KOPT-K1 (cell line): ENCODE measurements around the gene PLCL2.
"Not testable (repeated sequence)": the region's sequence is repeated elsewhere in the genome, so short reads cannot be mapped to it uniquely, and the experiment has no call there.

Source experiments
- H3K27ac ChIP-seq: fragments of 200-600 bp; sonication (generic); 2 replicates; pipeline ENCODE4 v1.5.1; 2016; ENCODE audit warnings: antibody characterized with exemption, mild to moderate bottlenecking, low read depth, low read length; ENCODE audit not compliant: poor library complexity, severe bottlenecking
- H3K36me3 ChIP-seq: fragments of 200-600 bp; sonication (generic); 2 replicates; pipeline ENCODE4 v1.5.1; 2017; ENCODE audit warnings: antibody characterized with exemption, mild to moderate bottlenecking, low read length, moderate library complexity; ENCODE audit not compliant: insufficient read depth
- H3K9me3 ChIP-seq: fragments of 200-600 bp; sonication (generic); 2 replicates; pipeline ENCODE4 v1.5.1; 2017; ENCODE audit warnings: antibody characterized with exemption, low read length, mild to moderate bottlenecking; ENCODE audit not compliant: insufficient read depth, poor library complexity, severe bottlenecking

The PLCL2 gene

DNA sequence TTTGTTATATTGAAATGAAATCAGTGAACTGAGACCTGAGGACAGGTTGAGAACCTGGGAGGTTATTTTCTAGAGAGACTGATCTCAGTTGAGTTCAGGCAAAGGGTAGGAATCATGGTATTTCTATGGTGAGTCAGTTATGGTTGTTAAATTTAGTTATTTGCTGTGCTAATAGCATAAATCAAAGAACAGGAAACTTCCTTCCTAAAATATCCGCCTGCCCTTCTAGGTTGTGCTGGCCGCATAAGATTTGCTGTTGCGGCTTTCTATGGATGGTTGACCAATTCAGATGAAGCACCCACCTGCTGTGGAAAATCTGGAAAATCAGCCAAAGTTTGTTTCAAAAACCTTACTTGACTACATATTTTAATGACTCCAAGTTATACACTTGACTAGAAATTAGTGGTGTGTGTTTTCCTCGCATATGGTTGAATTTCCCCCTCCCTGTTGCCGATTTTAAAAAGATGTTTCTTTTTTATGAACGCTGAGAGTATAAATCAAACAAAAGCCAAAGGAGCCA lies 52.6 kb downstream of the PLCL2 start:
- Histone ChIP-seq H3K36me3 (no peaks in the 10 kb centered on the region), H3K27ac (peak overlapping the region; percentile 64), H3K9me3 (no peaks in the 10 kb centered on the region)

DNA sequence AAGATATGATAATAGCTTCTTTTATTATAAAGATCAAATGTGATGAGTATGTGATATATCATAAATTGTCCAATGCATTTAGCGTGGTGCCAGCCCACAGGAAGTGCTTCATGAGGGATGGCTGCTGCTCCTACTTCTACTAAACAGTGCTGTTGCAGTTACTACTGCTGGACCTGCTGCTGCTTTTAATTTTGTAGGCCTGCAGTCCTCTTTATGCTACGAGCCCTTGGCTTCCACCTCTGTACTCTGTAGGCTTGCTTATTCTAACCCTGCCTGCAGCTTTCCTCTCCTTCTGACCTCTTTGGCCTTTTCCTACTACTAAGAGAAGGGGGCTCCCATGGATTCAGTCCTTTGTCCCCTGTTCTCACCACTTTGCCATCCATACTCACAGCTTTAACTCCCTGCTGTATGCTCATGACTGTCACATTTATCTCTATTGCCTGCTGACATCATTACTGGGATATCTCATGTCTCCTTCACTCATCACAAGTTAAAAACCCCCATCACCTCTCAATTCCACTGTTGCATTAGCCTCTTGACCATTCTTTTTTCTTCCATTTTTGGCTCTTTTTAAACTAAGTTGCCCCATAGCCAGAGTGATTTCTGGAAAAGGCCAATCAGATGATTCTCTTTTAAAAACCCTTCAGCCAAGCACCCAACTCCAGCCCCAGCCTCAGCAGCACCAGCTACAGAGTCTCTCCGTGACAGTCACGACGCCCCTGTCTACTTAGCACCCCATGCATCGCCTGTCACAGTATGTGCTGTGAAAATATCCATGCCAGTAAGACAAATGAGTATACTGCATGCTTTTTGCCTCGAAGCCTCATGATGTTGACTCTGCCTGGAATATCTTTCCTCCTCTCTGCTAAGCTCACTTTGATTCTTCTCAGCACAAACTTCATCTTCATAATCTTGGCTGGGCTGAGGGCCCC lies 56.3 kb downstream of the PLCL2 start:
- H3K9me3 ChIP-seq = no peaks in the 10 kb centered on the region
- H3K36me3 ChIP-seq = no peaks in the 10 kb centered on the region
- H3K27ac ChIP-seq = peak overlapping the region; percentile 5

DNA sequence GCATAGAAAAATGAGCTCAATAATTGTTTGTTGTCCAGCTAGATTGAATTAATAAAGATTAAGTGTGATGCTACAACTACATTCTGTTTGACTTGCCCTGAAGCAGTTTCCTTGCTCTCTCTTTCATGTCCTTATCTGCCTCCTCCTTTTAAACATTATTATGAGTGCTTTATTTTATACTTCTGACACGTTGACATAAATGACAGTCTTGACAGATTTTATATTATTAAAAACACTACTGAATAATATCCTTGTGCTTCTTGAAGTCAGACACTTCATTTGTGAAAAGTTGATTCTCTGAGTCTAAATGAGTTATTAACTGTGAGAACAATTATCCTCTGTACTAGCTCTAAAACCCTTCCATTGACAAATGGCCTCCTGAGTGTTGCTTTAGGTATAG lies 58.2 kb downstream of the PLCL2 start:
- no peaks in the 10 kb centered on the region for H3K9me3 ChIP-seq
- no peaks in the 10 kb centered on the region for H3K36me3 ChIP-seq
- no peak overlapping the region for H3K27ac ChIP-seq

DNA sequence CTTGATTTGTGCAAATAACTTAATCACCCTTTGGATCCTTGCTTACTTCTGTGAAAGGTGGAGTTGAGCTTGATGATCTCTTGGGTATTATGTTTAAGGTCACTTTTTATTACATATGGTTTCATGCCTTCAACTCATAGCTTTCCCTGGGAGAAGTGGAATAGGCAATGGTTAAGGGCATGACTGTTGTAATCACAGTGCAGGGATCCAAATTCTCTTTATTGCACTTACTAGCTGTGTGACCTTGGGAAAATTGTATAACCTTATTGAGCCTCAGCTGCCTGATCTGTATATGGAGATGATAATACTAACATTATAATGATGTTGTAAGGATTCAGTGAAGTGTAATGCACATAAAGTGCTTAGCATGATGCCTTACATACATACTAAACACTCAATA lies 59.1 kb downstream of the PLCL2 start:
- no peaks in the 10 kb centered on the region for H3K36me3 ChIP-seq
- no peaks in the 10 kb centered on the region for H3K9me3 ChIP-seq
- H3K27ac ChIP-seq = no peak overlapping the region

DNA sequence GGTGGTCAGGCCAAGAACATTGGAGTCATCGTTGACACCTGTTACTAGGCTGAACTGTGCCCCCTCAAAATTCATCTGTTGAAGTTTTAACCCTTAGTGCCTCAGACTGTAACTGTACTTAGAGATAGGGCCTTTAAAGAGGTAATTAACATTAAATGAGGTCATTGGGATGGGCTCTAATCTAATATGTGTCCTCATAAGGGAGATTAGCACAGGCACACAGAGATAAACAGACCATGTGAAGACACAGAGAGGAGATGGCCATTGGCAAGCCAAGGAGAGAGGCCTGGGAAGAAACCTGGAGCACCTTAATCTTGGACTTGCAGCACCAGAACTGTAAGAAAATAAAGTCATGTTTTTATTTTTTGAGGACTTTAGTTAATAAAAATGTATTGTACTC lies 59.6 kb downstream of the PLCL2 start:
- no peaks in the 10 kb centered on the region for H3K36me3 ChIP-seq
- no peak overlapping the region for H3K27ac ChIP-seq
- H3K9me3 ChIP-seq = no peaks in the 10 kb centered on the region

DNA sequence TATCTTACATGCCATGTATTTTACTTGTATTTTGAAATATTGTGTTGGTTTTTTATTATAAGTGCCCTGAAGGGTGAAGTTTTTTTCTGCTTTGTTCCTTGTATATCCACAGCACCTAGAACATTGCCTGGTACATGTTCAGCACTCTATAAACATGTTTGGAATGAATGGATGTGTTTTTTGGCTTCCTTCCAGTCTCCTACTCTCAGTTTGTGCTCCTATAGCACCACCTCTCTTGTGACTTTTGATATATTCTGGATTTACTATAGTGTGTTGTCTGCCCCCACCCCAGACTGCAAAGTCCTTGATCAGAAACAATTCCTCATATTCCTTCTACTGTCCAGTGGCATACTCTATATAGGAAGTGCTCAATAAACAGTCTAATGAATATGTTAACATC lies 60.6 kb downstream of the PLCL2 start:
- Histone ChIP-seq H3K36me3 (no peaks in the 10 kb centered on the region), H3K9me3 (no peaks in the 10 kb centered on the region), H3K27ac (no peak overlapping the region)

DNA sequence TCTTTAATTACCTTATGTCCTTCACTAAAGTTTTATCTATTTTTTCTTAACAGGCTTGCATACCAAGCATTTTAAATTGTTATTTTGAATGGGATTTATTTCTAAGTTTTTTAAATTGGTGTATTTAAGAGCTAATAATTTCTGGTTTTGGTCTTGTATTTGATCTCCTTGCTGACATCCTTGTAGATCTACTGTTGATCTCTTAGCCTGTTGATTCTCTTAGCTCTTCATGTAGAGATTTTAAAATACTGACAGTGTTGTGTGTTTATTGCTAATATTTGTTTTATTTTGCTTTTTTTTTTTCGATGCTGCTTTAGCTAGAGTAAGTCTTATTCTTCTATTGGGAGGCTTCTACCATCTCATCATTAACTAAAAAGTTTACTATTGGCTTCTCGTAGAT lies 65.5 kb downstream of the PLCL2 start:
- Histone ChIP-seq H3K36me3 (no peaks in the 10 kb centered on the region), H3K9me3 (no peaks in the 10 kb centered on the region), H3K27ac (no peak overlapping the region)

DNA sequence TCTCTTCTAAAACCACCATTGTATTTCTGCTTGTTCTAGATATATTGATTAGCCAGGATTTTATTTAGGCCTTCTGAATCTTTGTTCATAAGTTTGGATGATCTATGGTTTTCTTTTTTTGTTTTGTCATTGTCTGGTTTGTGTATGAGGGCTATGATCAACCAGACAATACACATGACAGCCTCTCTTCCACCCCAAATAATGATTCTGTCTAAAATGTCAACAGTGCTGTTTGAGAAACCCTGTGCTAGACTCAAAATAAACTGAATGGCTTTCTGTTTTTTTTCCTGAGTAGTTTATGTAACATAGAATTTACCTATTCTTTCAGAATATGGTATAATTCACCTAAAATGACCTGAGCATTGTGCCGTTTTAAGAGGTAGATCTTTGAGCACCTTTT lies 66.1 kb downstream of the PLCL2 start:
- Histone ChIP-seq H3K36me3 (no peaks in the 10 kb centered on the region), H3K9me3 (no peaks in the 10 kb centered on the region), H3K27ac (no peak overlapping the region)

DNA sequence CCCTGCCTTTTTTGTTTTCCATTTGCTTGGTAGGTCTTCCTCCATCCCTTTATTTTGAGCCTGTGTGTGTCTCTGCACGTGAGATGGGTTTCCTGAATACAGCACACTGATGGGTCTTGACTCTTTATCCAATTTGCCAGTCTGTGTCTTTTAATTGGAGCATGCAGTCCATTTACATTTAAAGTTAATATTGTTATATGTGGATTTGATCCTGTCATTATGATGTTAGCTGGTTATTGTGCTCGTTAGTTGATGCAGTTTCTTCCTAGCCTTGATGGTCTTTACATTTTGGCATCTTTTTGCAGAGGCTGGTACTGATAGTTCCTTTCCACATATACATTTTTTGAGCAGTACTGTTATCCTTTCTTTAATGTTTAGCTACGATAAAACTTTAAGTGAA lies 73.1 kb downstream of the PLCL2 start:
- not testable (repeated sequence) for H3K27ac ChIP-seq, H3K36me3 ChIP-seq
- peaks cover 14% of the 10 kb centered on the region for H3K9me3 ChIP-seq

DNA sequence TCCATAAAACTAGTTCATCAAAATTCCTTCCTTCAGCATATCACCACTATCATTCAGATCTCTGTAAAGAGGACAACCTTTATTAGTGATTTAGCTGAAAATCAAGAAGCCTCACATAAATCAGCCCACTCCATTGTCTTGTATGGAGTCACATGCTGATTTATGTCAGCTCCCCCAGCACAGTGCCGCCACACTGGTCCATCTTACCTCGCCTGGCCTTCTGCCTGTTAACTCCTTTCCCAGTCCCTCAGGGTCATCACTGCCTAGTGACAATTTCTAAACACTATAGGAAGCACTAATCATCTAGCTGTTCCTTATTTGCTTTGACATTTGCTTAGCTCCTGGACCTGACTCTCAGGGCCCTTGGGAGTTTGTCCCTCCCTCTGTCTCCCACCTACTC lies 75.4 kb downstream of the PLCL2 start:
- Histone ChIP-seq H3K27ac (no peak overlapping the region), H3K36me3 (no peaks in the 10 kb centered on the region; the same call in 1 of the 2 replicates), H3K9me3 (peaks cover 14% of the 10 kb centered on the region)

DNA sequence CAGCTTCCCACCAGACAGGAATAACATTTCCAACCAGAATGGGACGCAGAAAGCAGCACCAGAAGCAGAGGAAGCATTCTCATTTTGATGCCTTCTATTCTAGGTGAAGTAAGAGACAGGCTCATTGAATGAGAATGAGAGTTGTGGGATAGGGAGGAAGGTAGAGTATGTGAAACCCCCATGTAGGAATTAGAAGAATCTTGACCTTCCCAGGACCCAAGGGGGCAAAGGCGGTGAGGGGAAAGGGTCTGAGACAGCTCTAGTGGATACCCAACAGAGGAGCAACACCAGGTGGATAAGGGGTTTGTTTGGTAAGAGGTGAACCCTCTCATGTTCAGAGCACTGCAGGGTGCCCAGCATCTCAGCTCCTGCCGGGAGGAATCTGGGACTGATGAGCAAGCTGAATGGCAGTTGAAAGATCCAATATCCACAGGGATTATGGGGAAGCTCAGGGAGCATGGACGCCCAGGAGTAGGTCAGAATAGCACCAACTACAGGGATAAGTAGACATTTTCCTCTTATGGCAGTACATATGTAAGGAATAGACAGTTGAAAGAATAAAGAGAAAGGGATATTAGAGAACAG lies 77.0 kb downstream of the PLCL2 start:
- H3K9me3 ChIP-seq = peaks cover 19% of the 10 kb centered on the region
- H3K27ac ChIP-seq = no peak overlapping the region
- H3K36me3 ChIP-seq = no peaks in the 10 kb centered on the region; the same call in 1 of the 2 replicates

DNA sequence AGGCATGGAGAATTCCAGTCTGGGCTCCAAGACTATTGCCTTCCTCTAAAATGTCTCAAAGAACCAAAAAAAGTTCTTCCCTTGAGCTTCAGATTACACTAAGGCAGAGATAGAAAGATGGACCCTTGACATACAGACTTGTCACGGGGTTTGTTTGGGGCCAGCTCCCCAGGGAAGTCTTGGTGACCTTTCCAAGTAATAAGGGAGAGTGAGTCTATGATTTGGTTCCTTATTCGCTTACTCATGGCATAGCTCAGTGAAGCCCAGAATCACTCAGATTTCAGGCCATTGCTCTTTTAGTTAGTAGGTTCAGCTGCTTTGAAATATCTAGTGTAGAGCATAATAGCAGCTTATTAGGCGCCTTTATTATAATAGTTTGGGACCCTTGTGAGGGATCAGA lies 90.3 kb downstream of the PLCL2 start:
- Histone ChIP-seq H3K36me3 (no peaks in the 10 kb centered on the region), H3K9me3 (peaks cover 18% of the 10 kb centered on the region), H3K27ac (no peak overlapping the region)

DNA sequence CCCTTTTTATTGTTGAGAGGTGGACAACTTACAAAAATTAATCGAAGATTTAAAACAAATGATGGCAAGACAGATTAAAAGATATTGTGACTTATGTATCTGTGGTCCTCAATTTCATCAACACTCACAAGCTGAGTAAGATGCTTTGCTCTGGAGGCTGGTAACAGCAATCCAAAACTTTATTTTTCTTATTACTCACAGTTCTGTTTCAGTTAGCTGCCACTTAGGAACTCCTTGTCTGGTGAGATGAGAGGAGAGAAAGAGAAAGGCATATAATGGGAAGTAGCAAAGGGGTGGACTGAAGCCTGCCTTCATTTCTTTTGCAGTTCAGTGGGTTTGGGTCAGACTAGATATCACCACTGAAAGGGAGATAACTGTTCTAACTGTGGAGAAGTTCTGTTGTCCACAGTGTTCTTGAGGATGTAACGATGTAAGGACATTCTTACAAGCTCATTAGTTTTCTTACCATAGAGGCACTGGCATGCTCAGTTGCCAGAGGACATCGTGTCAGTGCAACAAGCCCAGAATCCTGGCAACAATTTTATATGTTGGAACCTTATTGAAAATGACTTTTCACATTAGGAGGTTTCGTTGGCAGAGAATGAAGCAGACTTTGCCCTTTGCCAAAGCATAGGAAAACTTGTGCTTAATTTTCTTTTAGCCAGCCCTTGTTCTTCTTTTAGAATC lies 93.6 kb downstream of the PLCL2 start:
- H3K9me3 ChIP-seq = peaks cover 4% of the 10 kb centered on the region
- H3K27ac ChIP-seq = no peak overlapping the region
- H3K36me3 ChIP-seq = no peaks in the 10 kb centered on the region

DNA sequence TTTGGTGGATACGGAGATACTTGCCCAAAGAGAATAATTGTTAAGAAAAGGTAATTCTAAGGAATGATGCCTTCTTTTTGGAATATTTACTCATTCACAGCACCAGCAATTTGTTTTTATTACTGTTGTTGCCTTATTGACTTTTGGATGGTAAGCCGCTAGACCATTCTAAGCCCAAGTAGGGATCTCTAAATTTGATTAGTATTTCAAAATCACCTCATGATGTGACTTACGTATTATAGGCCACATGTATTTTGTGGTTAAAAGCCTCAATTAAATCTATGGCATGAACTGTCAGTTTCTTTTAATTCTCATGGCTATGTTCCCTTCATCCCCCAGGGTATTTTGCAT lies 94.1 kb downstream of the PLCL2 start:
- Histone ChIP-seq H3K9me3 (no peaks in the 10 kb centered on the region), H3K27ac (no peak overlapping the region)

DNA sequence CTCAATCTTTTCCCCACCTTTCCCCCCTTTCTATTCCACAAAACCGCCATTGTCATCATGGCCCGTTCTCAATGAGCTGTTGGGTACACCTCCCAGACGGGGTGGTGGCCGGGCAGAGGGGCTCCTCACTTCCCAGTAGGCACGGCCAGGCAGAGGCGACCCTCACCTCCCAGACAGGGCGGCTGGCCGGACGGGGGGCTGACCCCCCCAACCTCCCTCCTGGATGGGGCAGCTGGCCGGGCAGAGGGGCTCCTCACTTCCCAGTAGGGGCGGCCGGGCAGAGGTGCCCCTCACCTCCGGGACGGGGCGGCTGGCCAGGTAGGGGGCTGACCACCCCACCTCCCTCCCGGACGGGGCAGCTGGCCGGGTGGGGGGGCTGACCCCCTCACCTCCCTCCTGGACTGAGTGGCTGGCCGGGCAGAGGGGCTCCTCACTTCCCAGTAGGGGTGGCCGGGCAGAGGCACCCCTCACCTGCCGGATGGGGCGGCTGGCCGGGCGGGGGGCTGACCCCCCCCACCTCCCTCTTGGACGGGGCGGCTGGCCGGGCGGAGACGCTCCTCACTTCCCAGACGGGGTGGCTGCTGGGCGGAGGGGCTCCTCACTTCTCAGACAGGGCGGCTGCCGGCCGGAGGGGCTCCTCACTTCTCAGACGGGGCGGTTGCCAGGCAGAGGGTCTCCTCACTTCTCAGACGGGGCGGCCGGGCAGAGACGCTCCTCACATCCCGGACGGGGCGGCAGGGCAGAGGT lies 95.2 kb downstream of the PLCL2 start:
- not testable (repeated sequence) for H3K36me3 ChIP-seq, H3K27ac ChIP-seq, H3K9me3 ChIP-seq

More for the DNA sequence above, 94.1 kb downstream of the PLCL2 start:
- H3K36me3 ChIP-seq = no peaks in the 10 kb centered on the region
